T-cell (primary cell): Measurements from ENCODE around the gene SAMD14. TPM values are rescaled to one million over a fixed set of nuclear protein-coding genes. Genes with fewer than 3 reads are reported as not detected.

Source experiments
- ATAC-seq, 4 experiments: fragments of 200-7000 bp in 3 of 4; fragments of 150-1000 bp in 1 of 4; cut with Tn5 transposase; replicated peaks in 1 of 4; 1 replicate in 3 of 4; 2 replicates in 1 of 4; pipeline ENCODE4 v1.10.0; 2021; ENCODE audit warnings: moderate library complexity in 3 of 4, mild to moderate bottlenecking in 2 of 4, moderate number of reproducible peaks in 1 of 4
- CTCF ChIA-PET, 2 donors: fragments of 300-600 bp; sonication (Branson Sonifier 250); formaldehyde crosslinking; loops; one replicate each; lab custom pipeline; 2022; ENCODE audit warnings: antibody characterized with exemption in 2 of 2; lab: Charles Lee
- POLR2A ChIA-PET, 2 donors: fragments of 300-600 bp; sonication (Branson Sonifier 250); formaldehyde crosslinking; loops; one replicate each; lab custom pipeline; 2022; ENCODE audit warnings: antibody characterized with exemption in 2 of 2; lab: Charles Lee
- DNase-seq, 35 experiments: peaks; one replicate each; pipeline versions ENCODE4 v3.0.0 to v3.0.0-alpha.2; 2013 to 2023
- H3K27ac ChIP-seq: one replicate; pipeline ENCODE4 v1.5.1; 2013; ENCODE audit warnings: low read length
- H3K27me3 ChIP-seq, 2 experiments: replicated peaks in 1 of 2; 1 replicate in 1 of 2; 2 replicates in 1 of 2; pipeline versions ENCODE4 v1.6.1 to v1.7.0; 2013; ENCODE audit warnings: low read length in 1 of 2, mixed read lengths in 1 of 2; ENCODE audit not compliant: control insufficient read depth in 2 of 2, insufficient read depth in 2 of 2; ENCODE audit errors: extremely low read depth in 1 of 2
- H3K36me3 ChIP-seq, 2 donors: 1 replicate in 1 of 2; 2 replicates in 1 of 2; pipeline versions ENCODE4 v1.6.1 to v1.7.0; 2013; ENCODE audit warnings: low read length in 1 of 2; ENCODE audit not compliant: control insufficient read depth in 2 of 2, insufficient read depth in 1 of 2; ENCODE audit errors: extremely low read depth in 1 of 2
- H3K4me1 ChIP-seq, 2 experiments: 1 replicate in 1 of 2; 2 replicates in 1 of 2; pipeline versions ENCODE4 v1.6.1 to v1.7.0; 2013; ENCODE audit warnings: low read length in 2 of 2, mixed read lengths in 1 of 2; ENCODE audit not compliant: insufficient read depth in 2 of 2, control insufficient read depth in 1 of 2; ENCODE audit errors: extremely low read depth in 1 of 2
- H3K4me3 ChIP-seq, 2 donors: 1 replicate in 1 of 2; 2 replicates in 1 of 2; pipeline versions ENCODE4 v1.5.1 to v1.7.0; 2013; ENCODE audit warnings: mild to moderate bottlenecking in 2 of 2, low read length in 1 of 2, moderate library complexity in 1 of 2; ENCODE audit not compliant: control insufficient read depth in 1 of 2; ENCODE audit errors: extremely low read depth in 1 of 2
- H3K9me3 ChIP-seq: 2 replicates; pipeline ENCODE4 v1.7.0; 2013
- H3K27ac Mint-ChIP-seq, 2 donors: one replicate each; pipeline ENCODE4 v1.8.0; 2020 to 2021; ENCODE audit warnings: mild to moderate bottlenecking in 2 of 2, mixed read lengths in 2 of 2
- H3K27me3 Mint-ChIP-seq, 2 donors: one replicate each; pipeline ENCODE4 v1.8.0; 2021 to 2022; ENCODE audit warnings: mixed read lengths in 2 of 2
- H3K36me3 Mint-ChIP-seq: one replicate; pipeline ENCODE4 v1.8.0; 2021; ENCODE audit warnings: mixed read lengths
- H3K4me1 Mint-ChIP-seq, 3 donors: one replicate each; pipeline ENCODE4 v1.8.0; 2020 to 2022; ENCODE audit warnings: mixed read lengths in 3 of 3, mild to moderate bottlenecking in 1 of 3
- H3K4me3 Mint-ChIP-seq, 3 donors: one replicate each; pipeline ENCODE4 v1.8.0; 2020 to 2022; ENCODE audit warnings: mild to moderate bottlenecking in 3 of 3, mixed read lengths in 3 of 3, moderate library complexity in 3 of 3
- H3K9me3 Mint-ChIP-seq, 3 donors: one replicate each; pipeline ENCODE4 v1.8.0; 2020 to 2022; ENCODE audit warnings: mixed read lengths in 3 of 3
- WGBS: methylation state at CpG from one replicate; pipeline ENCODE4 v1.1.5; 2013; ENCODE audit warnings: missing lambda C conversion rate; ENCODE audit not compliant: insufficient coverage; 5-methylcytosine and 5-hydroxymethylcytosine counted together
- total RNA-seq, 35 experiments: library from RNA in 6 of 35; stranded (reverse) in 6 of 35; fragments of 120-200 nt in 1 of 35; gene quantifications; one replicate each; pipeline versions ENCODE4 v1.2.1 to v1.2.4 and lab custom pipeline; 2013 to 2026

Gene SAMD14
- total RNA-seq, 5 donors from 2014 or later (not counting 1 experiment from before 2014, with no cell fraction given) = 0.23 to 0.70 (median 0.35) TPM

DNA sequence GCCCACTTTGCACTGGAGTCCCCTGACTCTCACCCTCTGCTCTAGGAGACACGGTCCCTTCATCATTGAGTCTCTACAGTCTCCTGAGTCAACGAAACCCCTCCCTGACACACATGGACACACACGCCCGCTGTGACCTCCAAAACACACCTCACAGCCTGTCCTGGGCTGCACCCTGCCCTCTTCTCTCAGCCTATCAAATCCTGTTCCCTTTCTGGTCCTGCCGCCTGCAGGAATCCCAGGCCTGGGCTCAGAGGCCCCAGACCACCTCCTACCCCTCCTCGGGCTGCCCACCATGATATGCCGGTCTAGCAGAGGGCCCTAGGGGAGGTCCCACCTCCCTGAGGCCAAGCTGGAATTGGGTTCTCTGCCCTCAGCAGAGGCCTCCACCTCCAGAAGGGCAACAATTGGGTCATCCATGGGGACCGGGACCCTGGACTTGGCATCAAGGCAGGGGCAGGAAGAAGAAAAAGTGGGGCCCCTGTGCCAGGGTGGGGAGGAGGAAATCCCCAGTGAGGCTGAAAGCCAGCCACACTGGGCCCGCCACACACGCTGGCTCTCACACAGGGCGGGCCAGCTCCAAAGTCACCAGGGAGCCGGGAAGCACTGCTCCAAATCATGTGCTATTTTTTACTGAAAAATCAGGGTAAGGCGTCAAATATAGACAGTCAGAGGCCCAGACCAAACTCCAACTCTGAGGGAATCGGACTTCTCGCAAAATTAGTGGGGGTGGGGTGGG lies 17.1 kb upstream of the SAMD14 start:
- H3K4me1 ChIP-seq = peaks cover 27 to 82% of the 10 kb centered on the region in 2 experiments
- peaks cover 3 to 40% of the 10 kb centered on the region in 2 donors for H3K36me3 ChIP-seq
- H3K4me3 Mint-ChIP-seq = peak overlapping the region; percentile 89 to 96 (median 92)
- H3K9me3 ChIP-seq = no peaks in the 10 kb centered on the region
- peaks cover 22% of the 10 kb centered on the region for H3K36me3 Mint-ChIP-seq
- H3K27ac ChIP-seq = peak overlapping the region; percentile 79
- 38% methylated on average over 12 of the region's 15 CpGs for WGBS
- no peaks in the 10 kb centered on the region for H3K27me3 Mint-ChIP-seq
- peaks cover 67 to 72% (median 68%) of the 10 kb centered on the region in 3 donors for H3K4me1 Mint-ChIP-seq
- DNase-seq (peak in 1 of 35 experiments; percentile 51), ATAC-seq (no peak)
- H3K4me3 ChIP-seq = peak overlapping the region; percentile 61 to 82
- no peaks in the 10 kb centered on the region for H3K27me3 ChIP-seq
- POLR2A ChIA-PET = no interaction called here
- H3K9me3 Mint-ChIP-seq = no peaks in the 10 kb centered on the region
- CTCF ChIA-PET = interaction anchor here in 1 of 2 donors (0.7 to 1.1 kb wide), 2 partner anchors 15 to 22 kb away, joined by 4 to 5 read pairs; no protein-coding TSS in a partner anchor
- peak overlapping the region; percentile 97 to 99 for H3K27ac Mint-ChIP-seq

DNA sequence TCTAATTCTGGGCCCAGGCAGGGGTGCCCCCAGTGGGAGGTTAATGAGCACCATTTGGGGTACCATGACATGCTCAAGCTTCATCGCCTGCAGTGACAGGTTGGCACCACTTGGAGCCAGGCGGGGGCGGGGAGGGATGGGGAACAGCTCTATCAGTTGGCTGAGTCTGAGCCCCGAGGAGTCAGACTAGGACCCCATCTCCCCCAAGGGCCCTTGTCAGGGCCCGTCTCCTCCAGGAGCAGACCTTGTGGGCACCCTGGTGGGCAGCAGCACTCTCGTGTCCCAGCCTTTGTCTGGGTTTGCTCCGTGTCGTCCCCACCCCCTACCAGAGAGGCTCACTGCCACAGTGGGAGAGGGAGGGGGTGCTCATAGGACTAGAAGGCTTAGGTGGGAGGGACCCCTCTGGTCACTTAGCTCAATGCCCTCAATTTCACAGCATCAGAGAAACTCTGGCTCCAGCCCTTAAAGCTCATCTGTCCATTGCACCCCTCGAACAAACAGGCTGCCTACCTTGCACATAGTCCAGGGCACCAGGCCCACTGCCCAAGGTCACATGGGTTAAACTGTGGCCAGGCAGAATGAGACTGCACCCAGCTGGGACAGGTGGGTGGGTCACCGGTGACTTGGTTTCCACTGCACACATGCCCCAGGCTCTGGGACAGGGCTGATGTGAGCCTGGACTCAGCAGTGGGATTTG lies 16.4 kb upstream of the SAMD14 start:
- 54% methylated on average over 2 of the region's 10 CpGs for WGBS
- Histone ChIP-seq H3K27ac (peak overlapping the region; percentile 79), H3K4me3 (peak overlapping the region in 1 of 2 donors; percentile 82), H3K27me3 (no peaks in the 10 kb centered on the region), H3K4me1 (peaks cover 27 to 82% of the 10 kb centered on the region in 2 experiments), H3K9me3 (no peaks in the 10 kb centered on the region), H3K36me3 (peaks cover 3 to 46% of the 10 kb centered on the region in 2 donors)
- no peaks in the 10 kb centered on the region for H3K27me3 Mint-ChIP-seq
- ChIA-PET POLR2A (interaction anchor here in 1 of 2 donors (0.9 kb wide), 1 partner anchor 14 kb away, joined by 3 read pairs; no protein-coding TSS in a partner anchor), CTCF (interaction anchor here in 1 of 2 donors (0.9 to 1.1 kb wide), 3 partner anchors 14 to 32 kb away, joined by 3 to 5 read pairs (median 4); no protein-coding TSS in a partner anchor)
- H3K9me3 Mint-ChIP-seq = no peaks in the 10 kb centered on the region
- peak overlapping the region; percentile 97 to 99 for H3K27ac Mint-ChIP-seq
- H3K4me1 Mint-ChIP-seq = peaks cover 72% of the 10 kb centered on the region in 3 donors
- DNase-seq = peak in 7 of 35 experiments; percentile 31 to 42 (median 39)
- ATAC-seq = no peak
- H3K36me3 Mint-ChIP-seq = peaks cover 26% of the 10 kb centered on the region
- H3K4me3 Mint-ChIP-seq = peak overlapping the region; percentile 89 to 96 (median 92)

DNA sequence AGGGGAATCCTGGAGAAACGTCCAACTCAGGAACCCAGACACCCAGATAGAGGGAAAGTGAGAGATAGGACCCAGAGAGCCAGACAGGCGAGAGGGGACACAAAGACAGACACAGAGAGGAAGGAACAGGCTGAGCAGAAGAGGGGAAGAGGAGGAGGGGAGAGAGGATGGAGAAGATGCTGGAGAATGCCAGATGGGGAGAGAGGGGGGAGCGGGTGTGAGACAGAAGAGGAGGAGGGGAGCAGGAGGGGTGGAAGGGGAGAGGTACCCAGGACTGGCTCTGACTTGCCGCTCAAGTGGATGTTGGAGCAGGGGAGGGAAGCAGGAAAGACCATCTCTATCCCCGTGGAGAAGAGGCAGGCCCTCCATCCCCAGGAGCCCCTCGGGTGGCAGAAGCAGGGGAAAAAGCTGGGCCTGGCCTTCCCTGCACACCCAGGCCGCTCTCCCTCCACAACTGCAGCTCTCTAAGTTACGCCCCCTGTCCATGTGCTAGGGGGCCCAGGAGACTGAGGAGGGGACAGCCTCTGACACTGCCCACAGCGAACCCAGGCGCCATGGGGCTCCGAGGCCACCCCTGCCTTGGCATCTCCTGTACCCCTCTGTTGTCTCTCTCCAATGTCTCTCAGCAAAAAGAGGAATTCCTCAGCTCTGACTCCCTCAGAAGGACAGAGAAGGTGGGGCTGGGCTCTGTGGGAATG lies 15.7 kb upstream of the SAMD14 start:
- H3K9me3 ChIP-seq = no peaks in the 10 kb centered on the region
- 75% methylated on average over 6 of the region's 11 CpGs for WGBS
- Mint-ChIP-seq H3K36me3 (peaks cover 29% of the 10 kb centered on the region), H3K4me1 (peaks cover 75 to 79% (median 78%) of the 10 kb centered on the region in 3 donors), H3K9me3 (no peaks in the 10 kb centered on the region), H3K4me3 (peak overlapping the region; percentile 6 to 96 (median 28)), H3K27me3 (no peaks in the 10 kb centered on the region), H3K27ac (peak overlapping the region; percentile 97 to 99)
- H3K36me3 ChIP-seq = peaks cover 3 to 53% of the 10 kb centered on the region in 2 donors
- no peak overlapping the region for H3K4me3 ChIP-seq
- no peak for DNase-seq
- no peaks in the 10 kb centered on the region for H3K27me3 ChIP-seq
- POLR2A ChIA-PET = interaction anchor here in 1 of 2 donors (0.9 kb wide), 1 partner anchor 15 kb away, joined by 3 read pairs; no protein-coding TSS in a partner anchor
- no peak for ATAC-seq
- H3K27ac ChIP-seq = peak overlapping the region; percentile 79
- H3K4me1 ChIP-seq = peaks cover 28 to 85% of the 10 kb centered on the region in 2 experiments
- CTCF ChIA-PET = interaction anchor here in 1 of 2 donors (0.6 to 1.4 kb wide), 5 partner anchors 14 to 387 kb away, joined by 3 to 5 read pairs (median 3); no protein-coding TSS in a partner anchor

DNA sequence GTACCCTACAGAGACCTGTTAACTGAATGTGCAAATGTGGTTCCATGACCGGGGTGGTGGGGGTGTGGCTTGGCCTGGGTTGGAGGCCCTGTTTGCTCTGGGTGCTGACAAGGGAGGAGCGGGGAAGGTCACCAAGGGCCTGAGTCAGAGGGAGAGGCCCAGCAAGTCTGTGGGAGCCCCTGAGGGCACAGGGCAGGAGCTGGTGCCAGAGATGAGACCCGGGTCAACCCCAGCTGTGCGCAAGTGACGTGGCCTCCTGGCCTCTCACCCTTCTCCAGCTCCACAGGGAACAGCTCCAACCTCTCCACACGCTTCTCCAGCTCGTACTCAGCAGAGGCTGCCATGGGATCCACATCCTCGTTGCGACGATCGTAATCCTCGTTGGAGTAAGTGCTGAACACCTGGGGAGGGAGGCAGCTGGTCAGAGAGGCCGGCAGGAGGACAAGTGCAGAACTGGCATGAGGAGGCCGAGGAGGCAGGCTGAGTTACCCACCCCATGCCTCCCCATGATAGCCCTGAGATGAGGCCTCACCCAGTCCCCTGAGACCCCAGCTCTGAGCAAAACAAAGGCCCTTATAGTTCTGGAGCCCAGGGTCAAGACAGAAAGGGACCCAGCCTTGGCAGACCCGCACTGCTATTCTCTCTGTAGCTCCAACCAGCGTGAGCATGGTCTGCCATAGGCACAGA lies 15.0 kb upstream of the SAMD14 start:
- peaks cover 82 to 86% (median 85%) of the 10 kb centered on the region in 3 donors for H3K4me1 Mint-ChIP-seq
- POLR2A ChIA-PET = no interaction called here
- peak overlapping the region; percentile 97 to 99 for H3K27ac Mint-ChIP-seq
- H3K36me3 ChIP-seq = peaks cover 3 to 54% of the 10 kb centered on the region in 2 donors
- H3K36me3 Mint-ChIP-seq = peaks cover 34% of the 10 kb centered on the region
- H3K4me3 Mint-ChIP-seq = peak overlapping the region in 2 of 3 donors; percentile 28 to 96
- H3K27ac ChIP-seq = no peak overlapping the region
- no peaks in the 10 kb centered on the region for H3K27me3 ChIP-seq
- no peaks in the 10 kb centered on the region for H3K9me3 ChIP-seq
- H3K27me3 Mint-ChIP-seq = no peaks in the 10 kb centered on the region
- no peak for DNase-seq
- CTCF ChIA-PET = interaction anchor here in 1 of 2 donors (0.6 to 1.4 kb wide), 2 partner anchors 51 to 387 kb away, joined by 3 read pairs; no protein-coding TSS in a partner anchor
- H3K4me1 ChIP-seq = peaks cover 34 to 91% of the 10 kb centered on the region in 2 experiments
- WGBS = 92% methylated on average over 7 of the region's 16 CpGs
- no peak overlapping the region for H3K4me3 ChIP-seq
- ATAC-seq = no peak
- H3K9me3 Mint-ChIP-seq = no peaks in the 10 kb centered on the region

DNA sequence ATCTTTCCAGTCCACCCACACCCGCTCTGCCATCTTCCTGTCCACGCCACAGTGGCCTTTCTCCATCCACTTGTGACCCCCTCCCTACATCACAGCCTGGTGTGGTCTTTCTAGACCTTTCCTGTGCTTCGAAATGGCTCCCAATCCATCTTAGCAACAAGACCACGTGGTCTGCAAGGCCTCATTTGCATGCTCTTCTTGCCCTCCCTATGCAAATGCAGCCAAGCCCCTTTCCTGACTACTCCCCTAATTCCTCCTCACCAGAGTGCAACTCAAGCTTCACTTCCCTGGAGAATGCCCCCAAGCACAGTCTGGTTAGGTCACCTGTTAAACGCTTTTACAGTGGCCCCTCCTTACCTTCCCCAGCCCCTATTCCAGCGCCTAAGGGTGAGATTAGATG lies 14.4 kb upstream of the SAMD14 start:
- 87% methylated on average over 4 of the region's 6 CpGs for WGBS
- DNase-seq = no peak
- Mint-ChIP-seq H3K36me3 (peaks cover 41% of the 10 kb centered on the region), H3K4me1 (peaks cover 88 to 92% (median 91%) of the 10 kb centered on the region in 3 donors), H3K27me3 (no peaks in the 10 kb centered on the region), H3K4me3 (peak overlapping the region in 1 of 3 donors; percentile 27), H3K27ac (peak overlapping the region; percentile 62 to 97), H3K9me3 (no peaks in the 10 kb centered on the region)
- ChIA-PET CTCF (interaction anchor here in 1 of 2 donors (1.4 kb wide), 1 partner anchor 51 kb away, joined by 3 read pairs; no protein-coding TSS in a partner anchor), POLR2A (no interaction called here)
- no peak overlapping the region for H3K4me3 ChIP-seq
- H3K27ac ChIP-seq = no peak overlapping the region
- ATAC-seq = no peak
- H3K9me3 ChIP-seq = no peaks in the 10 kb centered on the region
- peaks cover 3 to 59% of the 10 kb centered on the region in 2 donors for H3K36me3 ChIP-seq
- peaks cover 36 to 97% of the 10 kb centered on the region in 2 experiments for H3K4me1 ChIP-seq
- no peaks in the 10 kb centered on the region for H3K27me3 ChIP-seq
